Measurements from ENCODE around the gene KRTAP10-12. TPM values are rescaled to one million over a fixed set of nuclear protein-coding genes. Genes with fewer than 3 reads are reported as not detected.

The KRTAP10-12 gene
- total and polyA plus RNA-seq, 4 experiments from 2014 or later = not detected

- peaks cover 35 to 36% of the 10 kb centered on the region in 2 donors for H3K27me3 Mint-ChIP-seq
- Histone ChIP-seq H3K9me3 (ENCODE audit: control insufficient read depth in 1 of 2, low read length in 2 of 2) (no peaks in the 10 kb centered on the region), H3K4me3 (ENCODE audit: low read length in 2 of 2) (no peak overlapping the region), H3K27ac (ENCODE audit: low read depth, low read length) (no peak overlapping the region), H3K36me3 (ENCODE audit: insufficient read depth, low read length) (no peaks in the 10 kb centered on the region), H3K4me1 (ENCODE audit: insufficient read depth, low read length) (peaks cover 15% of the 10 kb centered on the region), H3K27me3 (ENCODE audit: insufficient read depth, low read length) (peaks cover 15% of the 10 kb centered on the region)
- H3K9me3 Mint-ChIP-seq = no peaks in the 10 kb centered on the region
- H3K36me3 Mint-ChIP-seq = no peaks in the 10 kb centered on the region
- ChIA-PET CTCF (ENCODE audit: partially characterized antibody) (no interaction called here), POLR2A (ENCODE audit: partially characterized antibody) (no interaction called here)
- no peak for DNase-seq
- no peak overlapping the region for H3K27ac Mint-ChIP-seq
- peaks cover 5 to 15% (median 9%) of the 10 kb centered on the region in 4 donors for H3K4me1 Mint-ChIP-seq
- H3K4me3 Mint-ChIP-seq = no peak overlapping the region
- intact Hi-C loops (cut with micrococcal nuclease) = no loop called here
Measured at GRCh38 chr21:44727321-44727720, 30.3 kb downstream of the KRTAP10-12 start.

- Histone ChIP-seq H3K27ac (ENCODE audit: low read depth, low read length) (no peak overlapping the region), H3K27me3 (ENCODE audit: insufficient read depth, low read length) (peaks cover 15% of the 10 kb centered on the region), H3K36me3 (ENCODE audit: insufficient read depth, low read length) (no peaks in the 10 kb centered on the region), H3K9me3 (ENCODE audit: control insufficient read depth in 1 of 2, low read length in 2 of 2) (no peaks in the 10 kb centered on the region), H3K4me3 (ENCODE audit: low read length in 2 of 2) (no peak overlapping the region), H3K4me1 (ENCODE audit: insufficient read depth, low read length) (peaks cover 14% of the 10 kb centered on the region)
- H3K4me1 Mint-ChIP-seq = peaks cover 3 to 12% (median 6%) of the 10 kb centered on the region in 4 donors
- no peaks in the 10 kb centered on the region for H3K9me3 Mint-ChIP-seq
- peaks cover 31 to 32% of the 10 kb centered on the region in 2 donors for H3K27me3 Mint-ChIP-seq
- no peak overlapping the region for H3K4me3 Mint-ChIP-seq
- CTCF ChIA-PET (ENCODE audit: partially characterized antibody) = no interaction called here
- POLR2A ChIA-PET (ENCODE audit: partially characterized antibody) = no interaction called here
- H3K27ac Mint-ChIP-seq = peak overlapping the region in 1 of 7 donors; percentile 32
- intact Hi-C loops (cut with micrococcal nuclease) = no loop called here
- DNase-seq = no peak
- no peaks in the 10 kb centered on the region for H3K36me3 Mint-ChIP-seq
Measured at GRCh38 chr21:44727757-44728156, 30.8 kb downstream of the KRTAP10-12 start.

GRCh38 chr21:44728716-44729115 is 31.7 kb downstream of the KRTAP10-12 start:
- intact Hi-C loops (cut with micrococcal nuclease) = no loop called here
- Histone ChIP-seq H3K27me3 (ENCODE audit: insufficient read depth, low read length) (peaks cover 6% of the 10 kb centered on the region), H3K36me3 (ENCODE audit: insufficient read depth, low read length) (no peaks in the 10 kb centered on the region), H3K27ac (ENCODE audit: low read depth, low read length) (no peak overlapping the region), H3K9me3 (ENCODE audit: control insufficient read depth in 1 of 2, low read length in 2 of 2) (no peaks in the 10 kb centered on the region), H3K4me3 (ENCODE audit: low read length in 2 of 2) (no peak overlapping the region), H3K4me1 (ENCODE audit: insufficient read depth, low read length) (peaks cover 5% of the 10 kb centered on the region)
- H3K27ac Mint-ChIP-seq = peak overlapping the region in 1 of 7 donors; percentile 14
- no peaks in the 10 kb centered on the region for H3K9me3 Mint-ChIP-seq
- POLR2A ChIA-PET (ENCODE audit: partially characterized antibody) = no interaction called here
- no peaks in the 10 kb centered on the region for H3K36me3 Mint-ChIP-seq
- no peak overlapping the region for H3K4me3 Mint-ChIP-seq
- no peak for DNase-seq
- CTCF ChIA-PET (ENCODE audit: partially characterized antibody) = no interaction called here
- H3K4me1 Mint-ChIP-seq = peaks cover 0 to 4% (median 2%) of the 10 kb centered on the region in 4 donors
- H3K27me3 Mint-ChIP-seq = peaks cover 25 to 26% of the 10 kb centered on the region in 2 donors

- CTCF ChIA-PET (ENCODE audit: partially characterized antibody) = no interaction called here
- no peaks in the 10 kb centered on the region for H3K9me3 ChIP-seq (ENCODE audit: control insufficient read depth in 1 of 2, low read length in 2 of 2)
- Mint-ChIP-seq H3K9me3 (no peaks in the 10 kb centered on the region), H3K27ac (no peak overlapping the region), H3K36me3 (no peaks in the 10 kb centered on the region), H3K27me3 (peaks cover 21% of the 10 kb centered on the region in 2 donors), H3K4me3 (no peak overlapping the region), H3K4me1 (no peaks in the 10 kb centered on the region)
- no peak overlapping the region for H3K4me3 ChIP-seq (ENCODE audit: low read length in 2 of 2)
- no peaks in the 10 kb centered on the region for H3K27me3 ChIP-seq (ENCODE audit: insufficient read depth, low read length)
- H3K27ac ChIP-seq (ENCODE audit: low read depth, low read length) = no peak overlapping the region
- POLR2A ChIA-PET (ENCODE audit: partially characterized antibody) = no interaction called here
- DNase-seq = no peak
- intact Hi-C loops (cut with micrococcal nuclease) = no loop called here
- H3K36me3 ChIP-seq (ENCODE audit: insufficient read depth, low read length) = no peaks in the 10 kb centered on the region
- H3K4me1 ChIP-seq (ENCODE audit: insufficient read depth, low read length) = no peaks in the 10 kb centered on the region
Measured at GRCh38 chr21:44729336-44730027, 32.5 kb downstream of the KRTAP10-12 start.

- DNase-seq = no peak
- Mint-ChIP-seq H3K4me1 (no peaks in the 10 kb centered on the region), H3K4me3 (no peak overlapping the region), H3K9me3 (no peaks in the 10 kb centered on the region), H3K36me3 (no peaks in the 10 kb centered on the region), H3K27me3 (peaks cover 19 to 21% of the 10 kb centered on the region in 2 donors), H3K27ac (no peak overlapping the region)
- Histone ChIP-seq H3K4me1 (ENCODE audit: insufficient read depth, low read length) (no peaks in the 10 kb centered on the region), H3K4me3 (ENCODE audit: low read length in 2 of 2) (no peak overlapping the region), H3K9me3 (ENCODE audit: control insufficient read depth in 1 of 2, low read length in 2 of 2) (no peaks in the 10 kb centered on the region), H3K27ac (ENCODE audit: low read depth, low read length) (no peak overlapping the region), H3K36me3 (ENCODE audit: insufficient read depth, low read length) (no peaks in the 10 kb centered on the region), H3K27me3 (ENCODE audit: insufficient read depth, low read length) (no peaks in the 10 kb centered on the region)
- ChIA-PET POLR2A (ENCODE audit: partially characterized antibody) (no interaction called here), CTCF (ENCODE audit: partially characterized antibody) (no interaction called here)
- intact Hi-C loops (cut with micrococcal nuclease) = no loop called here
Measured at GRCh38 chr21:44730028-44730395, 33.0 kb downstream of the KRTAP10-12 start.

GRCh38 chr21:44730951-44731579 is 34.1 kb downstream of the KRTAP10-12 start:
- Histone ChIP-seq H3K9me3 (ENCODE audit: control insufficient read depth in 1 of 2, low read length in 2 of 2) (no peaks in the 10 kb centered on the region), H3K27ac (ENCODE audit: low read depth, low read length) (no peak overlapping the region), H3K36me3 (ENCODE audit: insufficient read depth, low read length) (no peaks in the 10 kb centered on the region), H3K27me3 (ENCODE audit: insufficient read depth, low read length) (no peaks in the 10 kb centered on the region), H3K4me1 (ENCODE audit: insufficient read depth, low read length) (no peaks in the 10 kb centered on the region), H3K4me3 (ENCODE audit: low read length in 2 of 2) (no peak overlapping the region)
- Mint-ChIP-seq H3K27ac (peak overlapping the region in 1 of 7 donors; percentile 31), H3K4me3 (no peak overlapping the region), H3K27me3 (peaks cover 12 to 17% of the 10 kb centered on the region in 2 donors), H3K9me3 (no peaks in the 10 kb centered on the region), H3K36me3 (no peaks in the 10 kb centered on the region), H3K4me1 (peaks cover 0 to 1% (median 0%) of the 10 kb centered on the region in 4 donors)
- no peak for DNase-seq
- intact Hi-C loops (cut with micrococcal nuclease) = no loop called here
- CTCF ChIA-PET (ENCODE audit: partially characterized antibody) = interaction anchor here (1.0 to 2.0 kb wide), 2 partner anchors 11 to 220 kb away, joined by 3 to 7 read pairs; no protein-coding TSS in a partner anchor
- POLR2A ChIA-PET (ENCODE audit: partially characterized antibody) = interaction anchor here (1.0 kb wide), 1 partner anchor 11 kb away, joined by 3 read pairs; no protein-coding TSS in a partner anchor

- no peaks in the 10 kb centered on the region for H3K9me3 ChIP-seq (ENCODE audit: control insufficient read depth in 1 of 2, low read length in 2 of 2)
- no peaks in the 10 kb centered on the region for H3K27me3 ChIP-seq (ENCODE audit: insufficient read depth, low read length)
- Mint-ChIP-seq H3K4me3 (no peak overlapping the region), H3K9me3 (peaks cover 0 to 2% (median 0%) of the 10 kb centered on the region in 8 donors), H3K36me3 (no peaks in the 10 kb centered on the region), H3K4me1 (peaks cover 0 to 1% (median 0%) of the 10 kb centered on the region in 4 donors), H3K27me3 (peaks cover 6 to 14% of the 10 kb centered on the region in 2 donors), H3K27ac (no peak overlapping the region)
- POLR2A ChIA-PET (ENCODE audit: partially characterized antibody) = no interaction called here
- no peaks in the 10 kb centered on the region for H3K4me1 ChIP-seq (ENCODE audit: insufficient read depth, low read length)
- DNase-seq = no peak
- no peak overlapping the region for H3K4me3 ChIP-seq (ENCODE audit: low read length in 2 of 2)
- H3K36me3 ChIP-seq (ENCODE audit: insufficient read depth, low read length) = no peaks in the 10 kb centered on the region
- intact Hi-C loops (cut with micrococcal nuclease) = no loop called here
- no peak overlapping the region for H3K27ac ChIP-seq (ENCODE audit: low read depth, low read length)
- CTCF ChIA-PET (ENCODE audit: partially characterized antibody) = interaction anchor here (0.9 to 2.0 kb wide), 2 partner anchors 13 to 222 kb away, joined by 3 to 7 read pairs; no protein-coding TSS in a partner anchor
Measured at GRCh38 chr21:44732263-44732662, 35.3 kb downstream of the KRTAP10-12 start.

Measured in CD4-positive, alpha-beta memory T cell (primary cell).